Colonic mucosa (tissue), 4 donors: ENCODE measurements around the gene KIAA0825. TPM values are rescaled to one million over a fixed set of nuclear protein-coding genes. Genes with fewer than 3 reads are reported as not detected.

ENCODE experiments used
- DNase-seq: peaks from one replicate; pipeline ENCODE4 v3.0.0-alpha.2; 2020
- H3K27ac ChIP-seq: fragments of 200-600 bp; one replicate; pipeline ENCODE4 v1.8.0; 2021
- H3K27me3 ChIP-seq: fragments of 200-600 bp; one replicate; pipeline ENCODE4 v1.8.0; 2021
- H3K36me3 ChIP-seq: fragments of 200-600 bp; one replicate; pipeline ENCODE4 v1.8.0; 2021
- H3K4me1 ChIP-seq: fragments of 200-600 bp; one replicate; pipeline ENCODE4 v1.8.0; 2021; ENCODE audit warnings: mild to moderate bottlenecking
- H3K4me3 ChIP-seq: fragments of 200-600 bp; one replicate; pipeline ENCODE4 v1.8.0; 2021
- H3K9ac ChIP-seq, 2 donors: one replicate each; pipeline ENCODE4 v1.7.0; 2013; ENCODE audit warnings: control low read depth in 2 of 2, low read depth in 2 of 2, low read length in 2 of 2
- H3K9me3 ChIP-seq: fragments of 200-600 bp; one replicate; pipeline ENCODE4 v1.8.0; 2021
- CTCF ChIP-seq: fragments of 200-600 bp; IDR thresholded peaks from one replicate; pipeline ENCODE4 v1.8.0; 2022; ENCODE audit warnings: antibody characterized with exemption, mild to moderate bottlenecking
- intact Hi-C: fragments of 100-400 bp; cut with DNase I; formaldehyde crosslinking; loops from one replicate; pipeline ENCODE4 v1.14.1; 2022
- total RNA-seq, 2 donors: library from RNA; stranded (reverse); fragmentation: NEBNext Ultra II Directional in 1 of 2; extraction: Animal tissue kit (Norgen Biotek cat#: 25700) in 1 of 2; gene quantifications; one replicate each; pipeline ENCODE4 v1.2.1, GENCODE V29; 2021
- donor health status: healthy.
- donor health status: DM: no; HTN: no; CAD: no.
- donor health status: DM: no; HTN: no; CAD: no.

Gene KIAA0825
- total RNA-seq, 2 donors from 2014 or later = 1.1 to 1.5 TPM

- H3K36me3 ChIP-seq = no peaks in the 10 kb centered on the region
- no peak overlapping the region for H3K27ac ChIP-seq
- no peaks in the 10 kb centered on the region for H3K4me1 ChIP-seq
- H3K4me3 ChIP-seq = no peak overlapping the region
- intact Hi-C loops = no loop called here
- DNase-seq = no peak
- no peak overlapping the region for H3K9ac ChIP-seq
- H3K27me3 ChIP-seq = no peaks in the 10 kb centered on the region
- no peaks in the 10 kb centered on the region for H3K9me3 ChIP-seq
- TF ChIP-seq CTCF = no peak
Observed at GRCh38 chr5:94467346-94467953, 151.0 kb downstream of the KIAA0825 start.

GRCh38 chr5:94463739-94464138 lies 154.7 kb downstream of the KIAA0825 start:
- H3K9me3 ChIP-seq = no peaks in the 10 kb centered on the region
- H3K4me1 ChIP-seq = no peaks in the 10 kb centered on the region
- H3K27ac ChIP-seq = no peak overlapping the region
- intact Hi-C loops = no loop called here
- no peaks in the 10 kb centered on the region for H3K36me3 ChIP-seq
- H3K9ac ChIP-seq = no peak overlapping the region
- H3K4me3 ChIP-seq = no peak overlapping the region
- no peak for DNase-seq
- no peaks in the 10 kb centered on the region for H3K27me3 ChIP-seq
- no peak for TF ChIP-seq CTCF

- DNase-seq = no peak
- H3K4me3 ChIP-seq = no peak overlapping the region
Observed at GRCh38 chr5:94461131-94461530, 157.3 kb downstream of the KIAA0825 start.

GRCh38 chr5:94459915-94460314 lies 158.5 kb downstream of the KIAA0825 start:
- Histone ChIP-seq H3K4me3 (no peak overlapping the region), H3K9ac (no peak overlapping the region), H3K4me1 (no peaks in the 10 kb centered on the region), H3K27ac (no peak overlapping the region), H3K27me3 (no peaks in the 10 kb centered on the region), H3K36me3 (no peaks in the 10 kb centered on the region), H3K9me3 (no peaks in the 10 kb centered on the region)
- intact Hi-C loops = no loop called here
- no peak for TF ChIP-seq CTCF
- DNase-seq = no peak

More at GRCh38 chr5:94461131-94461530, 157.3 kb downstream of the KIAA0825 start:
- H3K27ac ChIP-seq = no peak overlapping the region
- no peaks in the 10 kb centered on the region for H3K4me1 ChIP-seq
- no peaks in the 10 kb centered on the region for H3K27me3 ChIP-seq
- intact Hi-C loops = no loop called here
- TF ChIP-seq CTCF = no peak
- no peaks in the 10 kb centered on the region for H3K36me3 ChIP-seq
- H3K9me3 ChIP-seq = no peaks in the 10 kb centered on the region
- H3K9ac ChIP-seq = no peak overlapping the region

GRCh38 chr5:94457788-94458187 lies 160.6 kb downstream of the KIAA0825 start:
- no peak for DNase-seq
- no peak overlapping the region for H3K9ac ChIP-seq
- no peaks in the 10 kb centered on the region for H3K27me3 ChIP-seq
- H3K4me1 ChIP-seq = no peaks in the 10 kb centered on the region
- intact Hi-C loops = no loop called here
- no peak for TF ChIP-seq CTCF
- H3K27ac ChIP-seq = no peak overlapping the region
- H3K4me3 ChIP-seq = no peak overlapping the region
- no peaks in the 10 kb centered on the region for H3K9me3 ChIP-seq
- no peaks in the 10 kb centered on the region for H3K36me3 ChIP-seq
